HEK293 (cell line): Measurements from ENCODE around the gene KCNIP4.

ENCODE experiments used
- PRDM4 ChIP-seq: fragments of 450-650 bp; formaldehyde crosslinking; IDR thresholded peaks from 2 replicates; pipeline ENCODE4 v1.5.1; 2017; ENCODE audit warnings: missing biosample characterization, missing genetic modification characterization
- SALL2 ChIP-seq: fragments of 450-650 bp; formaldehyde crosslinking; IDR thresholded peaks from 2 replicates; pipeline ENCODE4 v1.5.0; 2017; ENCODE audit warnings: missing biosample characterization, mild to moderate bottlenecking, missing genetic modification characterization, borderline replicate concordance
- ZNF37A ChIP-seq: fragments of 450-650 bp; IDR thresholded peaks from 2 replicates; pipeline ENCODE4 v1.5.1; 2018; ENCODE audit warnings: missing biosample characterization, missing genetic modification characterization

DNA sequence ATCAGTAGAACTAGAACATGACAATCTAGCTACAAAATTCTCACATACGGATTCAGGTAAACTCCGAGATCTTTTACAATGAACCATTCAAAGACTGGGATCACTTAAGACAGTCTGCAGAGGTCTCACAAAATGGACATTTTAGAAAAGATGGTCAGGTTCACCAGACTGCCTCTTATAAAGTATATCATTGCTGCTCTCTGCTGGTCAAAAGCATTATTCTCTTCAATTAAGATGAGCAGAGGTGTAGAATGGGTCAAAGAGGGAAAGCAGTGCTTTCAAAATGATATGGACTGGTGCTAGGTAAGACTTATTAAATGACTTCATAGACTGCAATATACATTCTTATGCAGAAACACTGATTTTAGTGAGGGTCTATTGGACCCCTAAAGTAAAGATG lies 813.6 kb downstream of the KCNIP4 start:
- TF ChIP-seq SALL2 (no peak), PRDM4 (tag by site-specific recombination) (no peak), ZNF37A (tag by site-specific recombination) (no peak)
